ENCODE measurements around the gene BTN3A1.

The BTN3A1 gene

DNA sequence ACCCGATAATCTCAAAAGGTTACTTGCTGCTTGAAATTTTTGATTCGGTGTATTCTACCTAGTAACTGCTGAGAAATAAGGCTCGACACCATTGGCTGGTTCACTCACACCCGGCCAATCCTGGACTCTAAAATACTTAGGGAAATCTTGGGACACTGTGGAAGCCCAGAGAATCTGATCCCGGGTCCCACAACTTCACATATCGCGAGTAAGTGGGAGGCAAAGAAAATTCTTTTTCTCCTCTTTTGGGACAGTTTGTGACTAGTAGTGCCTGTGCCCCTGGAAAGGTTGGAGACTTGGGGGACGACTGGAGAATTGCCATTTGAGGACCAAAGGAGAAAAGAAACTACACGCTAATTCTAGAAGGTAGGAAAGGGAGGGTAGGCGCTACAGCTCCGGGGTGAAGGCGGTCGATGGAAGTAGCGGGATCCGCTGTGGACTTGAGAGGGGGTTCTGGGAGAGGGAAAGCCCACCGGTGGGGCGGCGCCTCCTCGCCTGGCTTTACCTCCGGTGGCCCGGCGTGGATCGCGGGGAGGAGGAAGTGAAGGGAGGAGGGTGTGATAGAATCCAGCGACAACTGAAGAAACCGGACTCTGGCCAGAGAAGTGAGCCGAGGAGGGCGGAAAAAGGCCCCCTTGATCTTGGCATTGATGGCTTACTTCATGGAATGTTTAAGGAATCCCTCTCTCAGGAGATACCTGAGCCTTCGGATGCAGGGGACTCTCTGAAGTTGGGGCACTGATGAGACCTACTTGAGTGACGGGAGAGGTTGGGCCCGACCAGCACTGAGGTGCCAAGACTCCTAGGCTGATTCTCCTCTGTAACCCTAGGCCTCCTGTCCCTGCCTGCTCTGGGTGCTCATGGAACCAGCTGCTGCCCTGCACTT, 19.4 kb downstream of the BTN3A1 start:
- TF ChIP-seq, protein P1, sequence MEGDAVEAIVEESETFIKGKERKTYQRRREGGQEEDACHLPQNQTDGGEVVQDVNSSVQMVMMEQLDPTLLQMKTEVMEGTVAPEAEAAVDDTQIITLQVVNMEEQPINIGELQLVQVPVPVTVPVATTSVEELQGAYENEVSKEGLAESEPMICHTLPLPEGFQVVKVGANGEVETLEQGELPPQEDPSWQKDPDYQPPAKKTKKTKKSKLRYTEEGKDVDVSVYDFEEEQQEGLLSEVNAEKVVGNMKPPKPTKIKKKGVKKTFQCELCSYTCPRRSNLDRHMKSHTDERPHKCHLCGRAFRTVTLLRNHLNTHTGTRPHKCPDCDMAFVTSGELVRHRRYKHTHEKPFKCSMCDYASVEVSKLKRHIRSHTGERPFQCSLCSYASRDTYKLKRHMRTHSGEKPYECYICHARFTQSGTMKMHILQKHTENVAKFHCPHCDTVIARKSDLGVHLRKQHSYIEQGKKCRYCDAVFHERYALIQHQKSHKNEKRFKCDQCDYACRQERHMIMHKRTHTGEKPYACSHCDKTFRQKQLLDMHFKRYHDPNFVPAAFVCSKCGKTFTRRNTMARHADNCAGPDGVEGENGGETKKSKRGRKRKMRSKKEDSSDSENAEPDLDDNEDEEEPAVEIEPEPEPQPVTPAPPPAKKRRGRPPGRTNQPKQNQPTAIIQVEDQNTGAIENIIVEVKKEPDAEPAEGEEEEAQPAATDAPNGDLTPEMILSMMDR (IDR thresholded peaks at IDR 0.05; ENCODE audit: insufficient read depth, low read depth, low read length, missing control alignments): no peak
- H3K4me3 ChIP-seq (ENCODE audit: low read length): peak overlapping the region; percentile 86
- DNase-seq (ENCODE audit: low read depth): peak; percentile 89

DNA sequence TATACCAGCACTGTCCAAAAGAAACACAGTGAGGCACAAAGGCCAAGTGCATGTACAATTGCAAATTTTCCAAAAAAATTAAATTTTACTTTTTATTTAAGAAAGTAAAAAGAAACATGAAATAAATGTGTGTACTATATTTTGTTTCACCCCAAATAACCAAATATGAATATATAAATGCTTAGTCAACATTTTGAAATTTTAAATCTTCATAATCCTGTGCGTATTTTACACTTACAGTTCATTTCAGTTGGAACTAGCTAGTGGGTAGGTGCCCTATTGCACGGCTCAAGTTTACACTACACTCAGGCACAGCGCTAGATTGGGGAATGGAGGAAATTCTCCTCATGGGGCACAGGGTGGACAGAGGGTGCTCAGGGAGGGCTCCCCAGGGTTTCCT, 20.3 kb downstream of the BTN3A1 start:
- DNase-seq (ENCODE audit: low read depth): no peak
- no peak overlapping the region for H3K4me3 ChIP-seq (ENCODE audit: low read length)
- TF ChIP-seq, protein P1 (IDR thresholded peaks at IDR 0.05; ENCODE audit: insufficient read depth, low read depth, low read length, missing control alignments): no peak

DNA sequence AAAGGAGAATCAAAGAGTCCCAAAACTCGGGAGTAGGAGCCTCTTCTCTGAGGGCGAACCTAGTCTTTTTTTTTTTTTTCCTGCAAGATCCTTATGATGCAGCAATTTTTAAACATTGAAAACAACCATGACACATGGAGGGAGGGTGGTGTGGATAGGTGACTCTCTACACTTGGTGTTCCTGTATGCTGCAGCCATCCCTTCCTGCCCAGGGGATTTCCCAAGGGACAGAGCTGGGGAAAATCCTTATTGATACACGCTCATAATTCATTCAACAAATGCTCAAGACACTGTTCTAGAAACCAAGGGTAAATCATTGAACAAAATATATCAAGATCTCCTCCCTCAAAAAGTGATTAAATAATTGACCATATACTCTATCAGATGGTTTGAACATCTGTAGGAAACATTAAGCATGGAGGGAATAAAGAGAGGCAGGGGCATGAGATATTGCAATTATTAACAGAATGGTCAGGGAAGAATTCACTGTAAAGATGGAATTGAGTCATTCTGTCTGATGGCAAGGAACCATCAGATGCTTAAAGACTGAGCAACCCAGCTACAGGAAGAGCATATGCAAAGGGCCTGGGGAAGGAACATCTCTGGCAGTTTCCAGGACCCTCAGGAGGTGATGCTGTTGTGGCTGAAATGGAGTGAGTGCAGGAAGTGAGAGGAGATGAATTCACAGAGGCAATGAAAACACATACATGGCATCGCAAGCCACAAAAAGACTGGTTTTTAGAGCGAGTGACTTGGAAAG, 24.8 kb downstream of the BTN3A1 start:
- DNase-seq (ENCODE audit: low read depth): no peak
- no peak overlapping the region for H3K4me3 ChIP-seq (ENCODE audit: low read length)
- TF ChIP-seq, protein P1 (IDR thresholded peaks at IDR 0.05; ENCODE audit: insufficient read depth, low read depth, low read length, missing control alignments): no peak

DNA sequence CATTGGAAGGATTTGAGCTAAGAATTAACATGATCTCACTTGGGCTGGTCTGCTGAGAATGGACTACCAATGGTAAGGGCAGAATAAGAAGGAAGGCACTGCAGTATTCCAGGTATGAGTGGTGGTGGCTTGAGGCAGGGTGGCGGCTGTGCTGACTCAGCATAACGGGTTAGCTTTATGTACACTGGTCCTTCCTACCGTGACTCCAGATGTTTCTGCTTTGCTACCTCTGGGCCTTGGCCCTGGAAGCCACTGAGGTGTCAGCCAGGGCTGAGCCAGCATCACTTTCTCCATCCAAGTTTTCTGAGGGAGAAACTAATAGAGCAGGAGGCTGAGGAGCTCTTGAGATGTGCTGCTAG, 25.4 kb downstream of the BTN3A1 start:
- DNase-seq (ENCODE audit: low read depth): no peak
- TF ChIP-seq, protein P1 (IDR thresholded peaks at IDR 0.05; ENCODE audit: insufficient read depth, low read depth, low read length, missing control alignments): no peak
- no peak overlapping the region for H3K4me3 ChIP-seq (ENCODE audit: low read length)

DNA sequence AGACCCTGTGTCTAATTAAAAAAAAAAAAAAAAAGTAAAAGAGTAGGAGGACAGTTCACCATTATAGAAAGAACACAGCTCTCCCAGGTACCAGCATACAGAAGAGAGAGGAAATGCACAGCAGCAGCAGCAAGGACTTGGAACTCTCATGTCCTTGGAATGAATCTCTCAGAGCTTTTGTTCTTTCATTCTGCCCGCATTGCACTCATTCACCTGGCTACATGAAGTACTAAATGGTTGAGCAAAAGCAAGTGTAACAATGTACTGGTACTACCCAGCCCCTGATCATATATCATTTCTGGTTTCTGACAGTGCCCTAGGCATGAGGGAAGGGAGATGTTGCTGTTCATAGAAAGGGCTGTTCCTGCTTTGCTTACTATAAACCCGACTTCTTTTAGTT, 26.1 kb downstream of the BTN3A1 start:
- no peak for DNase-seq (ENCODE audit: low read depth)
- H3K4me3 ChIP-seq (ENCODE audit: low read length): no peak overlapping the region
- TF ChIP-seq, protein P1 (IDR thresholded peaks at IDR 0.05; ENCODE audit: insufficient read depth, low read depth, low read length, missing control alignments): no peak

DNA sequence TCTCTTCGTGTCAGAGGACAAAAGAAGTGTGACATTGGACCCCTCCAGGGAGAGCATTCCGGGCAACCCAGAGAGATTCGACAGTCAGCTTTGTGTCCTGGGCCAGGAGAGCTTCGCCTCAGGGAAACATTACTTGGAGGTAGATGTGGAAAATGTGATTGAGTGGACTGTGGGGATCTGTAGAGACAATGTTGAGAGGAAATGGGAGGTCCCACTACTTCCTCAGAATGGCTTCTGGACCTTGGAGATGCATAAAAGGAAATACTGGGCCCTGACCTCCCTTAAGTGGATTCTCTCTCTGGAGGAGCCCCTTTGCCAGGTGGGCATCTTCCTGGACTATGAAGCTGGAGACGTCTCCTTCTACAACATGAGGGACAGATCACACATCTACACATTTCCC, 28.7 kb downstream of the BTN3A1 start:
- no peak for DNase-seq (ENCODE audit: low read depth)
- TF ChIP-seq, protein P1 (IDR thresholded peaks at IDR 0.05; ENCODE audit: insufficient read depth, low read depth, low read length, missing control alignments): no peak
- H3K4me3 ChIP-seq (ENCODE audit: low read length): no peak overlapping the region

Data from epithelial cell of esophagus (primary cell).